GM12875 (cell line): Measurements from ENCODE around the gene FLRT1.

ENCODE experiments used
- H3K4me3 ChIP-seq: one replicate; pipeline ENCODE4 v1.5.1; 2011; ENCODE audit warnings: low read depth, low read length, control low read depth
- TF ChIP-seq, protein P1 (sequence below): IDR thresholded peaks from 2 replicates; pipeline ENCODE4 v1.5.1; 2011; ENCODE audit warnings: low read depth, mild to moderate bottlenecking, control low read depth, inconsistent platforms, low read length, moderate library complexity, borderline replicate concordance; ENCODE audit not compliant: insufficient read depth

The FLRT1 gene

DNA sequence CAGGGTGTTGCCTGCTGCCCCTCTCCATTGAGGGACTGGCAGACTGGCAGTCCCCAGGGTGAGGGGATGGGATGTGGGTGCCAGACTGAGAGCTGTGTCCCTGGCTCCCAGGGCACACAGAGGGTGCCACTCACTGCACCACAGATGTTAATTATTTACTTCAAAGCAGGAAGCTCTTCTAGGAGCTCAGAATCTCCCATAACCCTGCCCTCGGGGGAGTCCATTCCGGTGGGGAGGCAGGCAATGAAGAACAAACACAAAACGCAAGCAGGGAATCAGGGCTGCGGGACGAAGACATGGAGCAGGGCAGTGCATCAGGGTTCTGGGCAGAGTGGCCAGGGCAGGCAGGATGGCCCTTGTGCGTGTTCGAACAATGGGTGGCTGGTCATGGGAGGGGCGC lies 24.4 kb upstream of the FLRT1 start:
- no peak overlapping the region for H3K4me3 ChIP-seq
- TF ChIP-seq, protein P1, sequence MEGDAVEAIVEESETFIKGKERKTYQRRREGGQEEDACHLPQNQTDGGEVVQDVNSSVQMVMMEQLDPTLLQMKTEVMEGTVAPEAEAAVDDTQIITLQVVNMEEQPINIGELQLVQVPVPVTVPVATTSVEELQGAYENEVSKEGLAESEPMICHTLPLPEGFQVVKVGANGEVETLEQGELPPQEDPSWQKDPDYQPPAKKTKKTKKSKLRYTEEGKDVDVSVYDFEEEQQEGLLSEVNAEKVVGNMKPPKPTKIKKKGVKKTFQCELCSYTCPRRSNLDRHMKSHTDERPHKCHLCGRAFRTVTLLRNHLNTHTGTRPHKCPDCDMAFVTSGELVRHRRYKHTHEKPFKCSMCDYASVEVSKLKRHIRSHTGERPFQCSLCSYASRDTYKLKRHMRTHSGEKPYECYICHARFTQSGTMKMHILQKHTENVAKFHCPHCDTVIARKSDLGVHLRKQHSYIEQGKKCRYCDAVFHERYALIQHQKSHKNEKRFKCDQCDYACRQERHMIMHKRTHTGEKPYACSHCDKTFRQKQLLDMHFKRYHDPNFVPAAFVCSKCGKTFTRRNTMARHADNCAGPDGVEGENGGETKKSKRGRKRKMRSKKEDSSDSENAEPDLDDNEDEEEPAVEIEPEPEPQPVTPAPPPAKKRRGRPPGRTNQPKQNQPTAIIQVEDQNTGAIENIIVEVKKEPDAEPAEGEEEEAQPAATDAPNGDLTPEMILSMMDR: no peak

DNA sequence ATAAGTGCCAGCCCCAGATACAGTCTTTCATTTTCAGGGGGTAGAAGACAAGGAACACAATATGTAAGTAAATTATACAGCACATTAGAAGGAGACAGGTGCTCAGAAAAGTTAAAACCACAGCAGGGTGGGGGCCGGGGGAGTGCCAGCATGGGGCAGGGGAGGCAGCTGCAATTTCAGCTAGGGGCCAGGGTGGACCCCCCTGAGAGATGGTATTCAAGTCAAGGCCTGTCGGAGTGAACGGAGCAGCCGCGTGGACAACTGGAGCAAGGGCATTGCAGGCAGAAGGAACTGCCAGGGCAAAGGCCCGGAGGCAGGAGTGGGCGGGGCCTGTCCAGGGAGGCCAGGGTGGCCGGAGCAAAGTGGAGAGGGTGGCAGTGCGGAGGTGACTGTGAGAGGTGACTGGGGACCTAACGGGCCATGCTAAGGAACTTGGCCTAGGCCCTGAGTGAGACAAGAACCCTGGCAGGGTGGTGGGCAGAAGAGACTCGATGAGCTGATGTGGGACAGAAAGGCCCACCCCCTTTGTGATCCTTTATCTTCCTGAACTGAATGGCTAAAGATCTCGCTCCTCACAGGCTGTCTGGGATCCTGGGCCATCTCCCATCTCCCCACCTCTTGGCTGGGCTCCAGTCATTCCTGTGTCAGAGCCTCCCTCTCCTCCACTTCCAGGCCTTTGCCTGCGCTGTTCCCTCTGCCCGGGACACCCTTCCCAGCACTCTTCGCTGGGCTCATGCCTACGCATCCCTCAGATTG lies 22.4 kb upstream of the FLRT1 start:
- TF ChIP-seq, protein P1: no peak
- no peak overlapping the region for H3K4me3 ChIP-seq

DNA sequence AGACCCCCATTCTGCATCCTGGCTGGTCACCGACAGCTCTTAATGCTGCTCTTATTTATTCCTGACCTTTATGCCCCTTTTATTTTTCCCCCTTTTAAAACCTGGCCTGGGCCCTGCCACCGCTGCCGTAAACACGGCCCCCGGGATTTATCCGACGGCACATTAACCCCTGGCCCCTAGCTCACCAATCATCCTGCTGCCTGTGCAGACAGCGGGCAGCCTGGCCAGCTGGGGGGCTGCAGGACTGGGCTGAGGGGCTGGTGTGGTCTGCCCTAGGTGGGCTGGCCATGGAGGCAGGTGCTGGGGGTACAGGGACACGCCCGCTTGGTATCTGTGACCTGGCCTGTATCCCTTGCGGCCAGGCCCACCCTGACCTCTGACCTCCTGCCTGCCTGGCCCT lies 21.4 kb upstream of the FLRT1 start:
- TF ChIP-seq, protein P1: no peak
- no peak overlapping the region for H3K4me3 ChIP-seq

DNA sequence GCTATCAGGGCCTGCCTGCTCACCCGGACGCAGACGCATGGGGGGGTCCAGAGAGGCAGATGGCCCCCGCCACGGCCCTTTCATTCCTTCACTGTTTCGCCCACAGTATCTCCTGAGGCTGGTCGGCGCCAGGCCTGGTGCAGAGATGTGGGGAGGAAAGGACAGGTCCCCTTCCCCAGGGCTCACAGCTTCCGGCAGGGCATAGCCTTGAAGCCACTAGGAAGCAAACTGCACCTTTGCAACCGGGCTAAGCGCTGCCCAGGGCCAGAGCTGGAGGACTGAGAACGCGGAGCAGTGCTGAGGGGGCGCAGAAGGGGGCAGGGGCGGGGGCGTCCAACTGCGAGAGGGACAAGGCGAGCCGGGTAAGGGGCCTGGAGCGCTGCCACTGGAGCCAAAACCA lies 20.2 kb upstream of the FLRT1 start:
- no peak overlapping the region for H3K4me3 ChIP-seq
- TF ChIP-seq, protein P1: no peak

DNA sequence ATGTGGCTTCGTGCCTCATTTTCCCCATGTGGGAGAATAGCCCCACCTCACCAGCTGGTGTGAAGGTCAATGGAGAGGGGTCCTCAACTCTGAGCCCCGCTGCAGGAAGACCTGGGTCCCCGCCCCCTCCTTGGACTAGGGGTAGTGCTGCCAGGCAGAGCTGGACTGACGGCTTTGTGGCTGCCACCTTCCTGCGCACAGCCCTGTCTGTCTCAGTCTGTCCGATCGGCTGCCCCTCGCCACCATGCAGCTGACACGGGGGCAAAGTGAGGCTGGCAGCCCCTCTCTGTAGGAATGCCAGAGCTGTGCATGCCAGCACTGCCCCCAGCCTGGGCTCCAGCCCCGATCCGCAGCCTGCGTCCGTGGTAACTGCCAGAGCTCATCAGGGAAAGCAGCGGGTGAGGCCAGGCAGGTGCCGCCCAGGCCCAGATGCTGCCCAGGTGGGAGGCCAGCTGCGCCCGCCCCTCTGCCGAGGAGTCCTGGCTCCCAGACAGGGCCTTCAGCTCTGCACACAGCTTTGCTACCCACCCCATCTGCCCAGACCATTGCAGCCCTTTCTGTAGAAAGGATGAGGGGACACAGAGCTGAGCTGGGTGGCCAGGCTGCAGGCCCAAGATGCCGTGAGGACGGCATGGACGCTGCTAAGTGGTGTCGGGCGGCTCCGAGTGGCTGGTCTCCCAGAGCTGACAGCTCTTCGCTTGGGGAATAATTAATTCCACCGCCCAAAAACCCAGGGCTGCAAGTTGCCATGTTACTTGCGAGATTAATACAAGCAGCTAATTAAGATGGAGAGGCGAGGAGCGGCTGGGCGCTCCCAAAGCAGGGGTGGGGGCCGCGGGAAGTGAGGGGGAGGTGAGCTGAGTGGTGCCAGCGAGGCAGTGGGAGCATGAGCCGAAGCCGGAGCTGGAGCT lies 19.5 kb upstream of the FLRT1 start:
- no peak overlapping the region for H3K4me3 ChIP-seq
- TF ChIP-seq, protein P1: no peak

DNA sequence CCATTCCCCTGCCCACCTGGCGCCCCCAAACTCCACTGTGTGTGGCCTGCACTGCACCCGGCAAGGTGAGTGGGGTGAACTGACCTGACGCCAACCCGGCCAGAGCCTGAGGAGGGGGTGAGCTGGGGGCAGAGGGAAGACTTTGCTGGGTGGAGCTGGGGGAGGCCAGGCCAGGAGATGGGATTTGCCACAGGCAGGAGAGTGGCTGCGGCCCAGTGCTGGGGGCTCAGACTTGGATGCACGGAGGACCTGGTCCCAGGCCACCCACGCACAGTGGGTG lies 17.8 kb upstream of the FLRT1 start:
- TF ChIP-seq, protein P1: no peak
- H3K4me3 ChIP-seq: no peak overlapping the region

DNA sequence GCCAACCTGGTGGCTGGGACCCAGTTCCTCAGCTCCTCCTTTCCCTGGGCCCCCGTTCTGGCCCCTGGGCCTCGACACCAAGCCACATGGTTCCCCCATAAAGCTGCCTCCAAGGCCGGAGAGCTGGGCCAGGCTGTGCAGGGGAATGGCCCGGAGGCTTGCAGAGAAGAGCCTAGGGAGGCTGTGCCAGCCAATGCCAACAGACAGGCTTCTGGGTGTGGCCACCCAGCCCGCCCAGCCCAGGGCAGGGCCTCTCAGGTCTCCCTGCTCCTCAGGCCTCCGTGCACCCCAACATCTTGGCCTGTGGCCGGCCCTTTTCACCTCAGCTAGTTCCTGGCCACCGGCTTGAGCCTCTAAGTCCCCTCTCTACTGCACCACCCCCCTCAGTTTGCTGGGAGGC lies 17.4 kb upstream of the FLRT1 start:
- TF ChIP-seq, protein P1: no peak
- H3K4me3 ChIP-seq: no peak overlapping the region
